GM21717 (cell line): ENCODE measurements around the gene HNRNPH2.

Experiments used
- ATAC-seq: cut with Tn5 transposase; IDR thresholded peaks from one replicate; pipeline ENCODE4 v1.9.1; 2021; ENCODE audit warnings: mild to moderate bottlenecking, moderate library complexity; ENCODE audit not compliant: unreplicated experiment

HNRNPH2 gene

DNA sequence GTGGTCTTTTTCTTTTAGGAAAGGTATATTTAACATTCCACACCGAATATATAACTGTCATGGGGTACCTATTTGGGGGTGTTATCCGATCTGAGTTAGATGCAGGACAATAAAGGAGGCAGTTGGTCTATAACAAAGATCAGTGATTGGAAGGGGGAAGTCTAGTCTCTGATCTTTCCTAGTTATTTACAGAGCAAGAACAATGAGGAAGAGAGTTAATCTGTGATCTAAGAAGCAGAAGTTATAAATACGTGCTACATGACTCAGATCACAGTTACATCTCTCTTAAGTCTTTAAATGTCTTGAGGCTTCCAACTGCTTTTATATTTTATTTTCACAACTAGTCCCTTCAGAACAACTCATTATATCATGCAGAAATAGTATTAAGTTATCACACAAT lies 44.0 kb downstream of the HNRNPH2 start:
- ATAC-seq = no peak

- ATAC-seq = no peak
Observed at GRCh38 chrX:101460669-101461068, 52.6 kb downstream of the HNRNPH2 start.

- no peak for ATAC-seq
Observed at GRCh38 chrX:101462892-101463291, 54.9 kb downstream of the HNRNPH2 start.
